ENCODE measurements around the gene SLC26A1. TPM values are rescaled to one million over a fixed set of nuclear protein-coding genes. Genes with fewer than 3 reads are reported as not detected.
A peak's percentile ranks its signal among the peaks of the same experiment; 100 is the strongest.

Gene SLC26A1
- total RNA-seq, 1 experiment from 2014 or later: 0.22 TPM

DNA sequence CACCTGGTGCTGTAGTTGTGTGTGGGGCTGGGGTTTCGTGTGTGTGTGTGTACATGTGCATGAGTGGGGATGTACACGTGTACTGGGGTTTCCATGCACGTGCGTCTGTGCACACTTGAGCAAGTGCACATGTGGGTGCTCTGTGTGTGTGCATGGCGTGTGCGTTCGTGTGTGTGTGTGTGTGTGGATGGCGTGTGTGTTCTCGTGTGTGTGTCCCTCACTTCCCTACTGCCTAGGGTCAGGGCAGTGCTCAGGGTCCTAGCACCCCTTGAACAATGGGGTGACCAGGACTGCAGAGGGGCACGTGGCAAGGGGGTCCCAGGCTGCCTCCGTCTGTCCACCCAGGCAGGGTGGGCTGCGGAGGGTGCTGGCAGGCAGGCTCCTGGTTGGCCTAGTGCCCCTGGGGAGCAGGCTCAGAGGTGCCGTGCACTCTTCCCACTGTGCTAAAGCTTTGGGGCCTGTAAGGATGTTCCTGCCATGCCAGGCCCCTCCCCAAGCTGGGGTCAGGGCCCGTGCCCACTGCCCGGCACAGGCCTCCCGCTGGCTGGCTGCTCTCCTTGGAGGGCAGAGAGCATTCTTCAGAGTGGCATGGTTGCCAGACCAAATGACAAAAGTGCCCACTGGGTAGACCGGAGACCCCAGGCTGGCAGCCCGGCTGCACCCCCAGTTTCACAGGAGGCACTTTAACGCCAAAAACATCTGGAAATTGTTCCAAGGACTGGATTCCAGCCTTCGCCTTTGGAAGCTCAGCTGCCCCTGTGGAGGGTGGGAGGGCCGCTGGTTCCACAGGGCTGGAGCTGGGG lies 47.3 kb upstream of the SLC26A1 start:
- Histone ChIP-seq H3K4me1 (ENCODE audit: control insufficient read depth in 1 of 2, insufficient read depth in 2 of 2, low read length in 2 of 2) (peaks cover 55 to 73% of the 10 kb centered on the region in 2 experiments), H3K27ac (ENCODE audit: low read depth, low read length) (peak overlapping the region; percentile 65), H3K9ac (ENCODE audit: low read length) (0 out of 2 replicates have a peak overlapping the region, but pooled peaks have one; percentile 40), H3K4me3 (replicated peaks in 1 of 2; ENCODE audit: low read depth in 1 of 2, low read length in 2 of 2) (no peak overlapping the region), H3K27me3 (ENCODE audit: insufficient read depth, low read length) (no peaks in the 10 kb centered on the region), H3K9me2 (ENCODE audit: insufficient read depth) (no peaks in the 10 kb centered on the region), H3K79me2 (ENCODE audit: insufficient read depth, low read length) (no peaks in the 10 kb centered on the region), H3K36me3 (ENCODE audit: control insufficient read depth in 1 of 2, insufficient read depth in 2 of 2, low read length in 2 of 2) (no peaks in the 10 kb centered on the region), H4K20me1 (ENCODE audit: insufficient read depth) (no peaks in the 10 kb centered on the region), H3K4me2 (ENCODE audit: low read length) (peak overlapping the region; percentile 69), H3K9me3 (ENCODE audit: control insufficient read depth in 1 of 2, insufficient read depth in 1 of 2, low read depth in 1 of 2, low read length in 2 of 2) (no peaks in the 10 kb centered on the region), H2AFZ (ENCODE audit: low read depth, low read length, poor library complexity, severe bottlenecking) (no peak overlapping the region)
- RAD21 ChIA-PET (ENCODE audit: low non-redundant PET in 1 of 2, low total read pairs in 2 of 2, uncharacterized antibody in 2 of 2, unreplicated experiment in 2 of 2): no interaction called here
- TF ChIP-seq JUND (IDR thresholded peaks at IDR 0.05): no peak
- TF ChIP-seq ZFX (IDR thresholded peaks at IDR 0.05): no peak
- no peak for TF ChIP-seq EGR1 (IDR thresholded peaks at IDR 0.05; ENCODE audit: low read depth)
- TF ChIP-seq, protein P1, sequence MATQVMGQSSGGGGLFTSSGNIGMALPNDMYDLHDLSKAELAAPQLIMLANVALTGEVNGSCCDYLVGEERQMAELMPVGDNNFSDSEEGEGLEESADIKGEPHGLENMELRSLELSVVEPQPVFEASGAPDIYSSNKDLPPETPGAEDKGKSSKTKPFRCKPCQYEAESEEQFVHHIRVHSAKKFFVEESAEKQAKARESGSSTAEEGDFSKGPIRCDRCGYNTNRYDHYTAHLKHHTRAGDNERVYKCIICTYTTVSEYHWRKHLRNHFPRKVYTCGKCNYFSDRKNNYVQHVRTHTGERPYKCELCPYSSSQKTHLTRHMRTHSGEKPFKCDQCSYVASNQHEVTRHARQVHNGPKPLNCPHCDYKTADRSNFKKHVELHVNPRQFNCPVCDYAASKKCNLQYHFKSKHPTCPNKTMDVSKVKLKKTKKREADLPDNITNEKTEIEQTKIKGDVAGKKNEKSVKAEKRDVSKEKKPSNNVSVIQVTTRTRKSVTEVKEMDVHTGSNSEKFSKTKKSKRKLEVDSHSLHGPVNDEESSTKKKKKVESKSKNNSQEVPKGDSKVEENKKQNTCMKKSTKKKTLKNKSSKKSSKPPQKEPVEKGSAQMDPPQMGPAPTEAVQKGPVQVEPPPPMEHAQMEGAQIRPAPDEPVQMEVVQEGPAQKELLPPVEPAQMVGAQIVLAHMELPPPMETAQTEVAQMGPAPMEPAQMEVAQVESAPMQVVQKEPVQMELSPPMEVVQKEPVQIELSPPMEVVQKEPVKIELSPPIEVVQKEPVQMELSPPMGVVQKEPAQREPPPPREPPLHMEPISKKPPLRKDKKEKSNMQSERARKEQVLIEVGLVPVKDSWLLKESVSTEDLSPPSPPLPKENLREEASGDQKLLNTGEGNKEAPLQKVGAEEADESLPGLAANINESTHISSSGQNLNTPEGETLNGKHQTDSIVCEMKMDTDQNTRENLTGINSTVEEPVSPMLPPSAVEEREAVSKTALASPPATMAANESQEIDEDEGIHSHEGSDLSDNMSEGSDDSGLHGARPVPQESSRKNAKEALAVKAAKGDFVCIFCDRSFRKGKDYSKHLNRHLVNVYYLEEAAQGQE (IDR thresholded peaks at IDR 0.05; ENCODE audit: low read depth): no peak
- no peak for TF ChIP-seq TCF7L2 (IDR thresholded peaks at IDR 0.05; ENCODE audit: borderline replicate concordance, extremely low read depth, insufficient read depth, insufficient read length)
- no peak for TF ChIP-seq POLR2A (IDR thresholded peaks at IDR 0.05; ENCODE audit: borderline replicate concordance, extremely low read depth, insufficient read depth, insufficient read length)
- TF ChIP-seq CEBPB (IDR thresholded peaks at IDR 0.05; ENCODE audit: low read depth): no peak
- TF ChIP-seq EZH2 (IDR thresholded peaks at IDR 0.05): no peak
- TF ChIP-seq, protein P2, sequence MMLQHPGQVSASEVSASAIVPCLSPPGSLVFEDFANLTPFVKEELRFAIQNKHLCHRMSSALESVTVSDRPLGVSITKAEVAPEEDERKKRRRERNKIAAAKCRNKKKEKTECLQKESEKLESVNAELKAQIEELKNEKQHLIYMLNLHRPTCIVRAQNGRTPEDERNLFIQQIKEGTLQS (IDR thresholded peaks at IDR 0.05): no peak
- TF ChIP-seq ZNF274 (IDR thresholded peaks at IDR 0.05; ENCODE audit: low read depth, low read length): no peak
- TF ChIP-seq FOSL1 (IDR thresholded peaks at IDR 0.05; ENCODE audit: low read depth): no peak
- CTCF ChIA-PET: no interaction called here
- POLR2A ChIA-PET: no interaction called here
- no TSS peak for BruUV-seq (replicated peaks)
- ATAC-seq (no peak), DNase-seq (ENCODE audit: low read depth, low spot score) (no peak)
- intact Hi-C loops (cut with micrococcal nuclease): no loop called here
